ENCODE results near the gene BAIAP2L2.

BAIAP2L2 gene

DNA sequence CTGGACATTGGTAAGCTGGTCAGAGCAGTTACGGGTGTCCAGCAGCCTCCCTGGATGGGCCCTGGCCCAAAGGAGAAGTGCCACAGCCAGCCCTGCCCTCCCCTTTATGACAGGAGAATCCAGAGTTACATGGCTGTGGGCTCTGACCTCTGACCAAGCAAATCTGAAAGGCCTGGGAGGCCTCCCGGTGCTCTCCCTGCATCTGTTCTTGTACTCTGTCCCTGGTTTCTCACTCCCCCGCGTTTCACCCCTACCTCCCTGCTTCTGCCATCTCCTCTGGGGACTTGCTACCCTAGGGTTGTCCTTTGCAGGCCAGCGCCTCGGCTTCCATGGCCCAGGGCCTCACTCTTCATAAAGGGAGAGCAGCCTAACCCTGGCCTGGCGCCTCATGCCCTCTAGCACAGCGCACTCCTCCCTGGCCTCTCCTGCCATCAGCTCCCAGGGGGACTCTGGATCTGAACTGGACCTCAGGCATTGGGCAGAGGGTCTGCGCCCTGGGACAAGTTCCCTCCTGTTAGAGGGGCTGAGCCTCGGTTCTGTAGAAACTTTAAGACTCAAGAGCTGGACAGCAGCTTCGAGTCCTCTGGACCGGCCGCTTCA lies 42.6 kb downstream of the BAIAP2L2 start:
- no peak for TF ChIP-seq MYC (IDR thresholded peaks at IDR 0.05; ENCODE audit: low read depth, low read length)
- TF ChIP-seq, protein P1, sequence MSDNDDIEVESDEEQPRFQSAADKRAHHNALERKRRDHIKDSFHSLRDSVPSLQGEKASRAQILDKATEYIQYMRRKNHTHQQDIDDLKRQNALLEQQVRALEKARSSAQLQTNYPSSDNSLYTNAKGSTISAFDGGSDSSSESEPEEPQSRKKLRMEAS (IDR thresholded peaks at IDR 0.05; ENCODE audit: low read depth, low read length): no peak
- TF ChIP-seq POLR2A (IDR thresholded peaks at IDR 0.05; ENCODE audit: extremely low read depth, insufficient read length): no peak
- TF ChIP-seq, protein P2, sequence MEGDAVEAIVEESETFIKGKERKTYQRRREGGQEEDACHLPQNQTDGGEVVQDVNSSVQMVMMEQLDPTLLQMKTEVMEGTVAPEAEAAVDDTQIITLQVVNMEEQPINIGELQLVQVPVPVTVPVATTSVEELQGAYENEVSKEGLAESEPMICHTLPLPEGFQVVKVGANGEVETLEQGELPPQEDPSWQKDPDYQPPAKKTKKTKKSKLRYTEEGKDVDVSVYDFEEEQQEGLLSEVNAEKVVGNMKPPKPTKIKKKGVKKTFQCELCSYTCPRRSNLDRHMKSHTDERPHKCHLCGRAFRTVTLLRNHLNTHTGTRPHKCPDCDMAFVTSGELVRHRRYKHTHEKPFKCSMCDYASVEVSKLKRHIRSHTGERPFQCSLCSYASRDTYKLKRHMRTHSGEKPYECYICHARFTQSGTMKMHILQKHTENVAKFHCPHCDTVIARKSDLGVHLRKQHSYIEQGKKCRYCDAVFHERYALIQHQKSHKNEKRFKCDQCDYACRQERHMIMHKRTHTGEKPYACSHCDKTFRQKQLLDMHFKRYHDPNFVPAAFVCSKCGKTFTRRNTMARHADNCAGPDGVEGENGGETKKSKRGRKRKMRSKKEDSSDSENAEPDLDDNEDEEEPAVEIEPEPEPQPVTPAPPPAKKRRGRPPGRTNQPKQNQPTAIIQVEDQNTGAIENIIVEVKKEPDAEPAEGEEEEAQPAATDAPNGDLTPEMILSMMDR (IDR thresholded peaks at IDR 0.05; ENCODE audit: low read depth, low read length): no peak
- no peak overlapping the region for H3K4me3 ChIP-seq (ENCODE audit: low read depth, low read length)
- DNase-seq (ENCODE audit: low read depth): peak; percentile 31

DNA sequence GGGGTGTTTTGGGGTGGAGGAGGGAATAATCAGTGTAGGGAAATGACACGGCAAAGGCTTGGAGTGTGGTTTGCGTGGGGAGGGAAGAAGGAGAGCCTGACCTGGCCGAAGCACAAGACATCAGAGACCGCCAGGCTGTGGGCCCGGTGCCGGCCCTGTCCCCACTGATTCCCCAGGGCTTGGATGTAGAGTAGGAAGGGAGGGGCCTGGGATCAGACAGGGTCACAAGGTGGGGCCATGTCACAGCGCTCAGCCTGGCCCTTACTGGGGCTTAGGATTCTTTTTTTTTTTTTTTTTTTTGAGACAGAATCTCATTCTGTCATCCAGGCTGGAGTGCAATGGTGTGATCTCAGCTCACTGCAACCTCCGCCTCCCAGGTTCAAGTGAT lies 43.5 kb downstream of the BAIAP2L2 start:
- no peak for DNase-seq (ENCODE audit: low read depth)
- TF ChIP-seq MYC (IDR thresholded peaks at IDR 0.05; ENCODE audit: low read depth, low read length) (no peak), POLR2A (IDR thresholded peaks at IDR 0.05; ENCODE audit: extremely low read depth, insufficient read length) (no peak)
- TF ChIP-seq, protein P1 (IDR thresholded peaks at IDR 0.05; ENCODE audit: low read depth, low read length): no peak
- TF ChIP-seq, protein P2 (IDR thresholded peaks at IDR 0.05; ENCODE audit: low read depth, low read length): no peak
- H3K4me3 ChIP-seq (ENCODE audit: low read depth, low read length): no peak overlapping the region

DNA sequence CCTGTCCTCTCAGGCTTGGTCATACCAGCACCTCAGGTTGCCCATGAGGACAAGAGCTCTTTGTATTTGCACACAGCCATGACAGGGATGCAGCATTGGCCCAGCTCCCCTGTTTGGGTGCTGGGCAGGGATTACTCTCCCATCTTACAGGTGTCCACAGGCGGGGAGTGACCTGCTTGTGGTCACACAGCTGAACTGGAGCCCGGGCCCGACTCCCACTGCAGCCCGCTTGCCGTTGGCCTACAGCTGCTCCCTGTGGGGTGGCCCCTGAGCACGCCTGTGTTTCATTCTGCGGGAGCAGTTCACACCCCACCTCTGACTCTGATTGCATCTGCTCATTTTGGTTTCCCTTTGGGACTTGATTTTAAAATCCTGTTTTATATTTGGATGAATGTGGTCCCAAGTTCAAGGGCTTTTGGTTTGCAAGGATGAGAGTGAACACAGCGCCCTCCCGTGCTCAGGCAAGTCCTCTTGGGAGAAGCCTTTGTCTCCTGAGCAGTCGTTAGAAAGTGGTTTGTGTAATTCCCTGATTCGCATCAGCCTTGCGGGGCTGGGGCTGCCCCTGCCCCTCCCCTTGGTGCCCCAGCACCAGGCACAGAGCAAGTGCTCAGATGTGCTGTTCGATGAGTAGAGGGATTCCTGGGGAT lies 44.0 kb downstream of the BAIAP2L2 start:
- H3K4me3 ChIP-seq (ENCODE audit: low read depth, low read length): no peak overlapping the region
- TF ChIP-seq MYC (IDR thresholded peaks at IDR 0.05; ENCODE audit: low read depth, low read length): no peak
- TF ChIP-seq, protein P2 (IDR thresholded peaks at IDR 0.05; ENCODE audit: low read depth, low read length): peak; percentile 19
- DNase-seq (ENCODE audit: low read depth): no peak

DNA sequence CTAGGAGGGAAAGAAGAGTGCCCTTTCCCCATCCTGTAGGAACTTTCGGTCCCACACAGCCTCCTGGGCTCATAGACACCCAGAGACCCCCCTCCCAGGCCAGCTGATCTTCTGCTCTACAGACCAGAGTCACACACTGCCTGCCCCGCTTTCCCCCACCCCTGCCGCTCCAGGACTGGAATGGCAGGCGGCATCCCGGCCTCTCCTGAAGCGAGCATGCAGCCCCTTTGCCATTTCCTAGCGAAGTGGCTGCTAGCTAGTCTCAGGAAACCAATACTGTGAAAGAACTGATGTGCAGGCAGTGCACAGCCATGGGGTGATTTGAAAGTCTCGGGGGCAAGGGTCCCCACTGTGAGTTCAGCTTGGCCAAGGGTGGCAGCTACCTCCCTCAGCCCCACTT lies 44.9 kb downstream of the BAIAP2L2 start:
- no peak overlapping the region for H3K4me3 ChIP-seq (ENCODE audit: low read depth, low read length)
- no peak for TF ChIP-seq POLR2A (IDR thresholded peaks at IDR 0.05; ENCODE audit: extremely low read depth, insufficient read length)
- TF ChIP-seq, protein P2 (IDR thresholded peaks at IDR 0.05; ENCODE audit: low read depth, low read length): no peak
- TF ChIP-seq, protein P1 (IDR thresholded peaks at IDR 0.05; ENCODE audit: low read depth, low read length): no peak
- no peak for TF ChIP-seq MYC (IDR thresholded peaks at IDR 0.05; ENCODE audit: low read depth, low read length)
- DNase-seq (ENCODE audit: low read depth): no peak

DNA sequence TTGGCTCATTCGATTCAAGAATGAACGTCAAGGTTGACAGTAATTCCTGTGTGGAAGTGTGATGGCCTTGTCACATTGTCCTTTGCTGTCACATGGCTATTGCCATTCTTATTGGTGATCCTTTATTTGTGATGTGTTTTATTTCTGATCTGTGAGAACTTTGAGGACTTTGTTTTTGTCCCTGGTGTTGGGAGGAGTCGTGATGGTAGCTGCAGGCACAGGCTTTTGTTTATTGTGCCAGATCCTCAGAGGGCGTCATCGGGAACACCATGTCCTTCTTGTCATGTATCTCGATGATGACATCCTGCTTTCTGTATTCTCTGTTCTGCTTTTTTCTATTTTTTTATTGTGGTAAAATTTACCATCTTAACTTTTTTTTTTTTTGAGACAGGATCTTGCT lies 47.7 kb downstream of the BAIAP2L2 start:
- TF ChIP-seq MYC (IDR thresholded peaks at IDR 0.05; ENCODE audit: low read depth, low read length): no peak
- TF ChIP-seq, protein P2 (IDR thresholded peaks at IDR 0.05; ENCODE audit: low read depth, low read length): no peak
- TF ChIP-seq, protein P1 (IDR thresholded peaks at IDR 0.05; ENCODE audit: low read depth, low read length): no peak
- no peak for TF ChIP-seq POLR2A (IDR thresholded peaks at IDR 0.05; ENCODE audit: extremely low read depth, insufficient read length)
- no peak for DNase-seq (ENCODE audit: low read depth)
- H3K4me3 ChIP-seq (ENCODE audit: low read depth, low read length): no peak overlapping the region

All from NB4 (cell line).